DMS 273 (cell line): ENCODE data around the gene RAD54L.
"Not testable (repeated sequence)": the region's sequence is repeated elsewhere in the genome, so short reads cannot be mapped to it uniquely, and the experiment has no call there.

Source experiments
- DNase-seq: peaks from one replicate; lab custom pipeline; 2025; ENCODE audit not compliant: unreplicated experiment; lab: John Stamatoyannopoulos, UW

RAD54L gene

DNA sequence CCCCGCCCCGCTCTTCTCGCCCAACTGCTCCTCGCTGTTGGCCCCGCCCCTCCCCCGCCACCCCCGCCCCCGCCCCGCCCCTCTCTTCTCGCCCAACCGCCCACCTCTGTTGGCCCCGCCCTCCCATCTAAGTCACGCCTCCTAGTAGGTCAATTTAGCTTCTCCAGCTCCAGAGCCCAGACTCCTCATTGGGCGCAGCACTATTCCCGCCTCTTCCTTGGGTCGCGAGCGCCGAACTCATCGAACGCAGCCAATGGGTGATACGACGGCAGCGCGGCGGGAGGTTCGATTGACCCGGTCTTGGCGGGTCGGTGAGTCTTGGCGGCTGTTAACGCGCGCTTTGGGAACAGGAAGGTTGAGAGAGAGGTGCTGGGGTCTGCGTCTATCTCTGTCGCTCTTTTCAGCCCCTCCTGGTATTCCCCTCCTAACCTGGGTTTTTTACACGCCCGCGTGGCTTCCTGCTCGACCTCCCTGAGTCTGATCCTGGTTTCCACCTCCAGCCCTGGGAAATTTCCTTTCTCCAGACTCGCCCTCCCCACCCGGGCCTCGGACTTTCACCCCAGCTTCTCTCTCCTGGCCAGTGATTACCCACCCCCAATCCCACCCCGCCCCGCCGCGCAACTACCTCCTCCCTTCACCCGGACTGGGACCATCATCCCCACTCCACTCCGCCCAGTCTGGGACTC is at the start of gene RAD54L:
TSS of gene RAD54L (plus strand) at position 328 of the 686 bp plus-strand sequence. CDS start 643 bp downstream, outside the sequence.
- DNase-seq = peak; percentile 99

DNA sequence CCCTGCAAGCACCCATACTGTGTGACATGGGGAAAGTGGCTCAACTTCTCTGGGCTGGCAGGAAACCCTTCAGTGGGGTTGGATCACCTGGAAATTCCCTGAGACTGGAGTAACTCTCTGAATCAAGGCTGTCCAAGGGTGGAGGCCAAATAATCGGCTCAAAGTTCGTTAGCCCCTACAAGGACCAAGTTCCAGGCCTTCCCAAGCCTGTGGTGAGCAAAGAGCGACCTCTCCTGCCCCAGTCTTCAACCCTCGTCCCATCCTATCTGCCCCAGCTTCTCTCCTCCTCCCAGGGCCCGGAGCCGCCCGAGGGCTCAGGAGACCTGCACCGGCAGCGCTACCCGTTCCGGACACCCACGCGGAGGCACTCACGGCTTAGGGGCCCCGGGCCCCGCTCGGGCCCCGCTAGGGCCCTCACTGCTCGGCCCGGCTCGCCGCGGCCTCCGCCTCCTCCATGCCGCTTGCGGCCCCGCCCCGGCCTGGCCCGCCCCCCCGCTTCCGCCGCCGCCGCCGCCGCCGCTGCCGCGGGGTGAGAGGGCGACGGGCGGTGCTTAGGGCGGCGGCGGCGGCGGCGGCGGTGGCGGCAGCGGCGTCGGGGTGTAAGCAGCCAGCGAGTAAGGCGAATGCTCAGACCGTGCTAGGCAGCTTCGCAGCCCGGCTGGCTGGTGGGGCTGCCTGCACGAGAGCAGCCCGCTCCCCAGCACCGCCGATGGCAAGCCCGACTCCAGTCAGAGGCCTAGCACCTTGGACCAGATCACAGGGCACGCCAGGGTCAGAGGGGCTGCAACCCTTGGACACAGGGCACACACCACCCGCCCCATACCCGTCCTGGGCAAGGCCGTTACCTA is 49.4 kb upstream of the RAD54L start, which contains the start of gene POMGNT1:
TSS of gene POMGNT1 (minus strand) at position 471 of the 848 bp plus-strand sequence. CDS start 613 bp downstream, outside the sequence.
- DNase-seq = peak; percentile 85

DNA sequence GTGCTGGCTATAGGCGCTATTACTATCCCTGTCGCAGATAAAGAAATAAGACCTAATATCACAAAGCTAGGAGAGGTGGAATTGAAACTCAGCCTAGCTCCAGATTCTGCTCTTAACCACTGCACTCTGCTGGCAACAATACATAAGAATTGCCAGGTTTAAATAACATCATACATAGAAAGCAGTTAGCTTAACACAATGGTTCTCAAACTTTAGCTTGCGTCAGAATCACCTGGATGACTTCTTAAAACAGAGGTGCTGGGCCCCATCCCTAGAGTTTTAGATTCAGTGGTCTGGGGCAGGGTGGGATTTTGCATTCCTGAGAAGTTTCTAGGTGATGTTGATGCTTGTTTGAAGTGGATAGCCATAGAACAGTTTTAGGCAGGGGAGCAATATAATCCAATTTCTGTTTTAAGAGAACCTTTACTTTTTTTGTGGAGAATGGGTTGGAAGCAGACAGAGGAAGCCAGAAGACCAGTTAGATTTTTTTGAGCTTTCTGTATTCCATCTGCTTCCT is 48.3 kb upstream of the RAD54L start:
- DNase-seq = no peak

DNA sequence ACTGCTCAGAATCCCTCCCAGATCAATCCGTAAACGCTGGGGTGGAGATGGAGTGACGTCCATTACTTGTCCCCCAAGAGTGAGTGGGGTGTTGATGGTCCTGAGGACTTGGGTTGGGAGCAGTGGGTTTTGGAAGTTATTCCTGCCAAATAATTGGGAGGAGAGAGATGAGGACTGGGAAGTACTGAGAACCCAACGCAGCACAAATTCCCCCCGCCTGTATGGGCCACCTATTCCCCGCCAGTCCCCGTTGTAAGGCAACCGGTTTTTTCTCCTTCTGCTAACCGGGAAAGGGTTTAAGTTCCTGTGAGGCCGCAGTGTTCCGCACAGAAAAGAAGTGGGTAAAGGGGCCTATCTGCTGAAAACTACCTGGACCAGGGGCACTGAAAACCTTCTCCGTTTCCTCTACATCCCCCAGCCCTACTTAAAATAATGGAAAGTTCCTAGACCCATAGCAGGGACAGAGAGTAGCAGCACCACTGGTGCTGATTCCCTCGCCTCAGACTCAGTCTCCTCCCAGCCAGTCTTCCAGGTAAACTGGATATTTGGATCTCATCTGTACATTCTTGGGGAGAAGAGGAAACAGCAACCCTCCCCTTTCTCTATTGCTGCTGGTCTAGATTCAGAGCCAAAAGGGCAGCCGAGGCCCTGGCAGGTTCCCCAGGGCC is 43.7 kb upstream of the RAD54L start:
- no peak for DNase-seq

DNA sequence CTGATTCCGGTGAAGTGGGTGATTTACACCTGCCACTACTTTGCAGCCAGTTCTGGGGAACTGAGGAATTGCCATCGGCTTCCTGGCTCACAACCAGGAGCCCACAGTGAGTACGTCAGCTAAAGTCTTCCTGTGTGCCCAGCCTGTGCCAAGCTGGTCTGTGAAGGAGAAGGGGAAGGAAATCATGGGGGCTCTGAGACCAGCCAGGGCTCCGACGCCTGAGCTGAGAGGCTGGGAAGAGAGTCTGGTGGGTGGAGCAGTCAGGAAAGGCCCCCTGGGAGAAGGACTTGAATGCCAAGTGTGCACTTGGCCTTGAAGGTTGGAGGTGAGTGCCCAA is 43.2 kb upstream of the RAD54L start:
- DNase-seq = no peak

DNA sequence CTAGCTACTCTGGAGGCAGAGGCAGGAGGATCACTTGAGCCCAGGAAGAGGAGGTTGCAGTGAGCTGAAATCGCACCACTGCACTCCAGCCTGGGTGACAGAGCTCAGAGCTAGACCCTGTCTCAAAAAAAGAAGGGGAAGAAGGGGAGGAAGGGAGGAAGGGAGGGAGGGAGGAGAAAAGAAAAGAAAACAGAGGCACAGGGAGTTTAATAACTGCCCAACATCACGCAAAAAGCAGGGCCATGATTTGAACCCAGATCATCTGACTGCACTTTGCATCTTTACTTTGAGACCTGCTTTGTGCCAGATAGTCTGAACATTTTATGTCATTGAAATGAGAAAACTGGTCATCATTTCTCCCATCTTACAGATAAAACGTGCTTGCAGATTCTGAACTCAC is 42.4 kb upstream of the RAD54L start:
- no peak for DNase-seq

DNA sequence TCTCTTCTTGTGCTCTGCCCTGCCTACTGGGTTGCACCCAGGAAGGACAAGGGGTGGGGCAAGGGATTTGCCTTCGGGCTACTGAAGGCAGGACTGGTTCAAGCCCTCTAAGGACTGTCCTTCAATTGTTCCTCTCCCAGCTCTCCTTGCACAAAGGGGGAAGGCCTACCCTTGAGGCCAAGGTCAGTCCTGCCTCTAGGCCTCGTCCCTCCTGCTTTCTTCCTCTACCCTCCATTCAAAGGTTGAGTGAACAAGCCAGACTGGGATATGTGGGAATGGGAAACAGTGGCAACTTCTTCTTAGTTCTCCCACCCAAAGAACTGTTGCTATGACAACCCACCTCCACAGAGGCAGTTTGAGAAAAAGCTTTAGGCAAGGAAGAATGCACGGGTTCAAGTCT is 41.8 kb upstream of the RAD54L start:
- DNase-seq = no peak

DNA sequence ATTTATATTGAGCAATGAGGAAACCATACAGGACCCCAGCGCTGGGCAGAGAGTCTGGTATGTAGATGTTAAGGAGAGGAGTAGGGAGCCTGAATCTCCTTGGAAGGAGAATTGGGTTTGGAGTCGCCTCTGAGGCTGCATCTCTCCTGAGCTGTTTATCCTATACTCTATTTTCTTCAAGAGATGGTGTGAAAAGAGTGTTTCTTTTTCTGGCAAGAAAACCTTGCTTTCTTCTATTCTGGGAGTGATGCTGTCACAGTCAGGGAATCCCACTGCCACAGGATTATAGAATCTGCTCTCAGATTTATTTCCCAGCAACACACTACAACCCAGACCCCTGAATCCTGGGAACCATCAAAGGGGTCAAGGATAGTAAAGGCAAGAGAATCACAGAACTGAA is 41.2 kb upstream of the RAD54L start:
- DNase-seq = no peak

DNA sequence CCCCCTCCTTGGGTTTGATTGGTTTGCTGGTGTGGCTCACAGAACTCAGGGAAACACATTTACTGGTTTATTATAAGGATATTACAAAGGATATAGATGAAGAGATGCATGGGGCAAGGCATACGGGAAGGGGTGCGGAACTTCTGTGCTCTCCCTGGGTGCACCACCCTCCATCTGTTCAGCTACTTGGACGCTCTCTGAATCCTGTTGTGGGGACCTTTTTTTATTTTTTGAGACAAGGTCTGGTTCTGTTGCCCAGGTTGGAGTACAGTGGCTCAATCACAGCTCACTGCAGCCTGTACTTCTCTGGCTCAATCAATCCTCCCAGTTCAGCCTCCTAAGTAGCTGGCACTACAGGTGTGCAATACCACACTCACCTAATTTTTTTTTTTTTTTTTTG is 37.0 kb upstream of the RAD54L start:
- no peak for DNase-seq

DNA sequence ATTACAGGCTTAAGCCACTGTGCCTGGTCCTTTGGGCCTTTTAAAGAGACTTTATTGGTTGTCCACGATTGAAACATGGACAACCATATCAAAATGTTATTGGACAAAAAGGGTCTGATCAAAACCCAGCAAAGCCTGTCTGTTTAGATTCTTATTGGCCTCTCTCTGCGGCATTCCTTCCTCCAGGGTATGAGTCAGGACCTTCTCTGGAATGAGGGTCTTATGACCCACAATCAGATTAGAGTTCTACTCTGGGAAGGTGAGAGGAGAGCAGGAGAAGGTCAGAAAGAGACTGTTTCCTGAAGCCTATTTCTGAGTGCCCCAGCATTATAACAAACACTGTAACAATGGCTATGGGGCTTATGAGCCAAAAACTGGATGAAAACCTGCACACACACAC is 36.5 kb upstream of the RAD54L start:
- no peak for DNase-seq

DNA sequence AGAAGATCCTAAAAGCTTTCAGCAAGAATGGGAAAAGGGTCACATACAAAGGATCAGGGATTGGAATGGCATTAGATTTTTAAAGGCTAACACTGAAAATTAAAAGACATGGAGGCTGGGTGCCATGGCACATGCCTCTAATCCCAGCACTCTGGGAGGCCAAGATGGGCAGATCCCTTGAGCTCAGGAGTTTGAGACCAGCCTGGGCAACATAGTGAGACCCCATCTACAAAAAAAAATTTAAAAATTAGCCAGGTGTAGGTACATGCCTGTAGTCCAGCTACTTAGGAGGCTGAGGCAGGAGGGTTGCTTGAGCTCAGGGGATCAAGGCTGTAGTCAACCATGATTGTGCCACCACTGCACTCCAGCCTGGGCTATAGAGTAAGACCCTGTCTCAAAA is 32.1 kb upstream of the RAD54L start:
- DNase-seq = no peak

DNA sequence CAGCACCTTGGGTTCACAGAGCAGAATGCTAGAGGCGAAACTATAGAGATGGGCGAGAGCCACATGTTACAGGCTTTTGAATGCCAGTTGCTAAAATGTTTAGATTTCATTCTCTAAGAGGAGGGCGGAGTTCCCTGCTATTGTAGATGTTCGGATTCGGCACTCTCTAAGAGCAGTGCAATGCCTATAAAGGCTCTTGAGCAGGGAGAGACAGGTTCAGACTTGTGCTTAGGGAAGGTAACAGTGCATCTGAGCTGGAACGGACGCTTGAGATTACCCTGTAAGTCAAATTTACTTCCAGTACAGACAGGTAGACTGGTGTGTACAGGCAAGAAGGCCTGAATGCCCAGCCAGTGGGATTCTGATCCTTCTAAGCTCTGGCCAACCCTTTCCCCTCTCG is 29.1 kb upstream of the RAD54L start:
- peak; percentile 23 for DNase-seq

DNA sequence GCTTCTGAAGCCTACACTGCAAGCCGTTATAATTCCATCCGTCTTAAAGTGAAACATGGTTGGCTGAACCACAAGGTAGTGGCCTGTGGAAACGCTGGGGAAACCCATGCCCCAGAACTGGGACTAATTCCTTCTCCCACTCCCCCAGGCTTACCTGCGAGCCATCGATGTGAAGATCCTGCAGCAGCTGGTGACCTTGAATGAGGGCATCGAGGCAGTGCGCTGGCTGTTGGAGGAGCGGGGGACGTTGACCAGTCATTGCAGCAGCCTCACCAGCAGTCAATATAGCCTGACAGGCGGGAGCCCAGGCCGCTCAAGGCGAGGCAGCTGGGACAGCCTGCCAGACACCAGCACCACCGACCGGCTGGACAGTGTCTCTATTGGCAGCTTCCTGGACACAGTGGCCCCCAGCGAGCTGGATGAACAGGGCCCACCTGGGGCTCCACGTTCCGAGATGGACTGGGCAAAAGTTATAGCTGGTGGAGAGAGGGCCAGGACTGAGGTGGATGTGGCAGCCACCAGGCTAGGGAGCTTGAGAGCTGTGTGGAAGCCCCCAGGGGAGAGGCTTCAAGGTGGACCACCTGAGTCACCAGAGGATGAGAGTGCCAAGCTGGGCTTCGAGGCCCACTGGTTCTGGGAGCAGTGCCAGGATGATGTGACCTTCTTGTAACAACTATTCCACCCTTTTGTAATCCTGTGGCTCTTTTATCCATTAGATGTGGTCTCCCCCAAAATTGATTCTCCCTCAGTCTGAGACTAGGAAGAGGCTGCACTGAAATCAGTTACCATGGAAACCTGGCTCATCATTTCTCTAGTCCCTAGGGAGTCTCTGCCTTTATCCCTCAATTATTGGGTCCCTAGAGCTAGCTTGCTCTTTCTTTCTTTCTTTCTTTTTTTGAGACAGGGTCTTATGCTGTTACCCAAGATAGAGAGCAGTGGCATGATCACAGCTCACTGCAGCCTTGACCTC is 27.7 kb upstream of the RAD54L start:
- peak; percentile 22 for DNase-seq

DNA sequence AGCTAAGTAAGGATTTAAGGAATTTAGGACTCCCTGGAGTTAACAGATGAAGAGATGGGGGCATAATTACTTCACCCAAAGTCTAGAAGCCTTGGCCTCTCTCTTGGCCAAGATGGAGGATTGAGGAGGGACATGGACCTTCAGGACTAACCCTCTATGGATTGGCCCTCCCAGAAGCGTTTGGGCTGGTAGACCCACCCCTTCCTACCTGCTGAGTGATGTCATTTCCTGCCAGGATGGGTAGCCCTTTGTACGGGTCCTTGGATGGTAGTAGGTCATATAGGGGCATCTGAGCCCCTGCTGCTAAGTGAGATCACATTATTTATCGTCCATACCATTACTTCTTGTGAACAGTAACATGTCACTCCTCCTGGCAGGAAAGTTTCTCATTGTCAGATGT is 26.8 kb upstream of the RAD54L start:
- no peak for DNase-seq

DNA sequence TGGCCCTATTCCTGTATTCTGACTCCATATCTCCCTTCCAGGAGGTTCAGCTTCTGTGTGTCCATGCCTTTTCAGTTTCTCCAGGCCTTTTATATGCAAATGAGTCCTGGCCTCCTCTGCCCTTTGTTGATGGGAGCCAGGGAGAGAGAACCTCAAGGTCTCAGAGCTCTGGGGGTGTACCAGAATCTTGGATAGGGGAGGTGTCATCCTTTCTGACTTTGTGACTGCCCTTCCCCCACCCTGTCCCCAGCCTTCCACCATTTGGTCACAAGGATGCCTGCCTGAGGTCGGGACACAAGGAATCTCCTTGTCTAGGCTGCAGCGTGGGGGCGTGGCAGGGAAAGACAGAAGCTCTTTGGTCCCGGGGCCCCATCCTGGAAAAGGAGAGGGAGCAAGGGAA is 25.8 kb upstream of the RAD54L start:
- no peak for DNase-seq

DNA sequence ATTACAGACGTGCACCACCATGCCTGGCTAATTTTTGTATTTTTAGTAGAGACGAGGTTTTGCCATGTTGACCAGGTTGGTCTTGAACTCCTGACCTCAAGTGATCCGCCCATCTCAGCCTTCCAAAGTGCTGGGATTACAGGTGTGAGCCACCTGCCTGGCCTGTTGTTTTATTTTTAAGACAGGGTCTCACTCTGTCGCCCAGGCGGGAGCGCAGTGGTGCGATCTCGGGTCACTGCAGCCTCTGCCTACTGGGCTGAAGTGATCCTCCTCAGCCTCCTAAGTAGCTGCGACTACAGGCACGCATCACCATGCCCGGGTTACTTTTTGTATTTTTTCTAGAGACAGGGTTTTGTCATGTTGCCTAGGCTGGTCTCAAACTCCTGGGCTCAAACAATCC is 24.5 kb upstream of the RAD54L start:
- DNase-seq = not testable (repeated sequence)

DNA sequence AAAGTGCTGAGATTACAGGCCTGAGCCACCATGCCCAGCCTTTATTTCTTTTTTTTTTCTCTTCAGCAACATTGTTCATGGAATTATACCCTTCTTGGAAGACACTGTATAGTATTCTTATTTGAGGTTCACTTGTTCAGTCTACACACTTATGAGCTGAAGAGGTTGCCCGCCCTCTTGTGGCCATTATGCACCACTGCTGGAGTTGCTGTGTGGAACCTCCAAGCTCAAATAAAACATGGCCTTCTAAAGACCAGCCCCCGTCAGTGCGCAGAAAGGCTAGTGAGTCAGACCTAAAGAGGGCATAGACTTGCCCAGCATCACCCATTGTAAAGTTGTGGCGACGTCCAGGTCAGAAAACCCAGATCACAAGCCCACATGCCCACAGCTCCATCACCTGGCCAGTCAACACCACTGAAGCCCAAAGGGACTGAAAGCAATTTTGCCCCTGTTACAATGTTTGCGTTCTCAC is 24.1 kb upstream of the RAD54L start:
- DNase-seq = peak; percentile 90

DNA sequence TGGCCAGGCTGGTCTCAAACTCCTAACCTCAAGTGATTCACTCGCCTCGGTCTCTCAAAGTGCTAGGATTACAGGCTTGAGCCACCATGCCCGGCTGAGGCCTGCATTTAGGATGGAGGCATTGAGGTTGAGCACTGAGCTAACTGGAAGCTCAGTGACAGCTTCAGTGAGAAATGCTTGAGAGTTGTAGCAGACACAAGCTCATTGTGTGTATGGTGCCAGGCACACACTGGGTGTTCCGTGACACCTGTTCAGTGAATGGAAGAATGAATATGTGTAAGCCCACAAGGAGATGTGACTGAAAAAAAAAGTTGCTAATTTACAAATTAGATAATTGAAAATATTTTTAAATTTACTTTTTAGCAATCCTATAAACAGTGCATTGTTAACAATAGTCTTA is 22.6 kb upstream of the RAD54L start:
- no peak for DNase-seq

DNA sequence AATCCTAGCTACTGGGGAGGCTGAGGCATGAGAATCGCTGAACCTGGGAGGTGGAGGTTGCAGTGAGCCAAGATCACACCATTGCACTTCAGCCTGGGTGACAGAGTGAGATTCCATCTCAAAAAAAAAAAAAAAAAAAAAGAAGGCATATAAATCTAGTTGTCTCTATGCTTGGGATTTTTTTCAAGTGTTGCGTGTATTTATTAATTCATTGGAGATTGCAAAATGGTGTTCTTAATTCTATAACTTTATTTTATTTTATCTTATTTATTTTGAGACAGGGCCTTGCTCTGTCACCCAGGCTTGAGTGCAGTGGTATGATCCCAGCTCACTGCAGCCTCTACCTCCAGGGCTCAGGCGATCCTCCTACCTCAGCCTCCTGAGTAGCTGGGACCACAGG is 16.3 kb upstream of the RAD54L start:
- not testable (repeated sequence) for DNase-seq

DNA sequence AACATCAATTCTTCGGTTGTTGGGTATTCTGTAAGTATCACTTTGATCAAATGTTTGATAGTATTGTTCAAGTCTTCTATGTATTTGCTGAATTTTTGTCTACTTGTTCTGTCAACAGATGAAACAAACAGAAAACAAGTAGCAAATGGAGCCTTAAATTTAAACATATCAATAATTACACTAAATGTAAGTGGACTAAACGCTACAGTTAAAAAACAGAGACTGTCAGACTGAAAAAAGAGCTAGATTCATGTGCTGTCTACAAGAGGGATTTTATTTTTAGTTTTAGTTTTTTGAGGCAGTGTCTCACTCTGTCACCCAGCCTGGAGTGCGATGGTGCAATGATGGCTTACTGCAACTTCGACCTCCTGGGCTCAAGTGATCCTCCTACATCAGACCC is 10.7 kb upstream of the RAD54L start:
- DNase-seq = no peak
